Measurements from ENCODE around the gene PRRG3.
A peak's percentile ranks its signal among the peaks of the same experiment; 100 is the strongest.
"Not testable (repeated sequence)": the region's sequence is repeated elsewhere in the genome, so short reads cannot be mapped to it uniquely, and the experiment has no call there.

The PRRG3 gene

GRCh38 chrX:151694661-151695582 is at the start of gene PRRG3:
Gene PRRG3 (plus strand): TSS chrX:151695458. CDS start chrX:151698815, 3,357 bp downstream.
- DNase-seq: no peak

DNA sequence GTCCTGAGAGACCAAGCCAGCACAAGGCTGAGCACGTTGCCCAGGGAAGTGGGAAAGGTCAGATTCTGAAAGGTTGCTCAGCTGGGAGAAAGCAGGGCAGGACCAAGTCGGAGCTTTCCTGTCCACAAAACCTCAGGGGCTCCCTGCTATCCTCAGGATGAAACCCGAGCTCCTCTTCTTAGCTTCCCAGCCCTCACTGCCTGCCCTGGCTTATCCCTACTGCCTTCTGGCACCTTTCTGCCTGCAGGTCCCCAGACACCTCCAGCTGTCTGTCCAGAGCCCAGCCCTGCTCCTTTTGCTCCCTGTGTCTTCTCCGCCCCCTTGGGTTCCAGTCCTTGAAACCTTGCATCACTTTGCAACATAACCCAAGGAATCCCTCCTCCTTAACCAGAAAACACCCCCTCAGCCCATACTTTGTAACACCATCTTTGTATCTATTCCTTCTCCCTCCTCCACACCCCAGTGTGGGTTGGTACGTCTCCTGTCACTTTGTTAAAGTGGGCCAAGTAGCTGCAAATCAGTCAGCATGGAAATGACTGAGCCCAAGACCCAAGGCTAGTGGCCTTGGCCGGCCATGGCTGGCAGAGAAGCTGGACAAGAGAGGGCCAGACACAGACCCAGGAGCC is 20.0 kb upstream of the PRRG3 start:
- DNase-seq: no peak

DNA sequence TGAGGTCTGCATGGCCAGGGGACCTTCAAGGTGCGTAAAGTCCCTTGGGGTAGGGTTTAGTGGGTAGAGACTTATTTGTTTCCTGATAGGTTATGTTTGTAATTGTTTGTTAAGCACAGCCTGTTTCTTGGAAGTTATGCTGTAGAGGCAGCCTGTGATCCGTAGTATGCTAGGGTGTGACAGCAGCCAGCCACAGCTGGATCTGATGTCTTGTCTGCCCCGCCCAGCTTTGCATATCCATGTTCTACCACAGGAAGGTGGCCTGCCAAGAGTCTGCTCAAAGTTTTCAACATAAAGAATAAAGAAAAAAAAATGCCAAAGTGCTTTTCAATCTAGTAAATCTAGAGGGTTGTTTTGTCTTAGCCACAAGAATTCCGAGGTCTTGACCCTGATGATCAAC is 19.1 kb upstream of the PRRG3 start:
- DNase-seq: no peak

GRCh38 chrX:151679798-151680402 is 15.4 kb upstream of the PRRG3 start:
- DNase-seq: no peak

DNA sequence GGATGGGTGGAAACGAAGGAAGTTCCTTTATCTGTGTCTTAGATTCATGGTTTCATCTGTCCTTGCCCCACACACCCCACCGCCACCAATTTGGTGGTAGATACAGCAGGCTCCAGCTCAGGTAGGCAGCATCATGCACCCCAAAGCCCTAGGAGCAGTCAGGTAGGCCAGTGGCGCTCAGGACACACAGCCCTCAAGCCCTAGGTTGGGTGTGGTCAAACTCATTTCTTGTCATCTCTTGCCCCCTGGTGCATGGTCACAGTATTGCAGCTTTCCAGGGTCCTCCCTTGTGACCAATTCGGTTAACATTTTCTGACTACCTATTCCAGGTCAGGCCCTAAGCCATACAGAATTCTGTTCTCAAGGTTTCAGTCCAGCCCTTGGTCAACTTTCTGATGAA is 14.5 kb upstream of the PRRG3 start:
- peak; percentile 12 for DNase-seq

DNA sequence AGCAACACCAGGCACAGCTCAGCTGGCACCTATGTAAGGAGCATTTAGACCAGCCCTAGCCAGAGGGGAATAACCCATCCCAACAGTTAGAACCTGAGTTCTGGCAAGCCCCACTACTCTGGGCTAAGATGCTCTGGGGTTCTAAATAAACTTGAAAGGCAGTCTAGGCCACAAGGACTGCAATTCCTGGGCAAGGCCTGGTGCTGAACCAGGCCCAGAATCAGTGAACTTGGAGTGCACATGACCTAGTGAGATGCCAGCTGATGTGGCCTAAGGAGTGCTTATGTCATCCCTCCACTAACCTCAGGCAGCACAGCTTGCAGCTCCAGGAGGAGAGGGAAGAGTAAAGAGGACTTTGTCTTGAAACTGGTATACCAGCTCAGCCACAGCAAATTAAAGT is 7.6 kb upstream of the PRRG3 start:
- no peak for DNase-seq

DNA sequence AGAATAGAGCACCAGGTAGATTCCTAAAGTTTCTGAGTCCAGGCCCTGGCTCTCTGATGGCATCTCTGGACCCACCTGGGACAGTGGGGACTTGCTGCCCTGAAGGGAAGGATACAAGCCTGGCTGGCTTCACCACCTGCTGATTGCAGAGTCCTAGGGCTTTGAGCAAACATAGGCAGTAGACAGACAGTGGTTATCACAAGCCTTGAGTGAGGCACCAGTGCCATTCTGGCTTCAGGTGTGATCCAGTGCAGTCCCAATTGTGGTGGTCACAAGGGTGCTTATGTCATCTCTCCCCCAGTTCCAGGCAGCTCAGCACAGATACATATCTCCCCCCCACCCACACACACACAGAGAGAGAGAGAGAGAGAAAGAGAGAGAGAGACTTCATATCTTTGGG is 6.6 kb upstream of the PRRG3 start:
- DNase-seq: no peak

GRCh38 chrX:151692825-151693224 is 2.4 kb upstream of the PRRG3 start:
- DNase-seq: no peak

DNA sequence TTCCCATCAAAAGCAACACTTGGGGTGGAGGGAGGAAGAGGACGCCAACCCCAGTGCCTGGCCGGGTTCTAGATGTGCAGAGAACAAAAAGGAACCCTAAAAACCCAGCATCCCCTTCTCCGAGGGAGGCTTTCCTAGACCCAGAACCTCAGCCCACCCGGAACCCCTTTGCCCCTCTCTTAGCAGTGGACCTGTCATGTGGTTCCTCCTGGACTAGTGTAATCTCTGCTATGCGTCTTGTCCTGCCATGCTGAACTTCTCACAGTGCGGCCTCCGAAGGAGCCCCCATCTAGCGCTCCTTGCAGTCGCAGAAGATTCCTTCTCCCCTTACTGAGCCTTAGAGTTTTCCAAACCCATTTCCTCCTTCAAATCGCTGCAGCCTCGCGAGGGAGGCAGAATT is 1.1 kb upstream of the PRRG3 start:
- no peak for DNase-seq

- DNase-seq: no peak
Observed at GRCh38 chrX:151695583-151696340, 504 bp downstream of the PRRG3 start.

DNA sequence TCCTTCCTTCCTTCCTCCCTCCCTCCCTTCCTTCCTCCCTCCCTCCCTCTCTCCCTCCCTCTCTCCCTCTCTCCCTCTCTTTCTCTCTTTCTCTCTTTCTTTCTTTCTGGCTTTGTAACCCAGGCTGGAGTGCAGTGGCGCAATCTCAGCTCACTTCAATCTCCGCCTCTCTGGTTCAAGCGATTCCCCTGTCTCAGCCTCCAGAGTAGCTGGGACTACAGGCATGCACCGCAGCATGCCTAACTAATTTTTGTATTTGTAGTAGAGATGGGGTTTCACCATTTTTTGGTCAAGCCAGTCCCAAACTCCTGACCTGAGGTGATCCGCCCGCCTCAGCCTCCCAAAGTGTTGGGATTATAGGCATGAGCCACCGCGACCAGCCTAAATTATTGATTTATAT is 1.8 kb downstream of the PRRG3 start:
- DNase-seq: not testable (repeated sequence)

- DNase-seq: no peak
Observed at GRCh38 chrX:151697522-151697921, 2.3 kb downstream of the PRRG3 start.

- DNase-seq: no peak
Observed at GRCh38 chrX:151698485-151698884, 3.2 kb downstream of the PRRG3 start.

DNA sequence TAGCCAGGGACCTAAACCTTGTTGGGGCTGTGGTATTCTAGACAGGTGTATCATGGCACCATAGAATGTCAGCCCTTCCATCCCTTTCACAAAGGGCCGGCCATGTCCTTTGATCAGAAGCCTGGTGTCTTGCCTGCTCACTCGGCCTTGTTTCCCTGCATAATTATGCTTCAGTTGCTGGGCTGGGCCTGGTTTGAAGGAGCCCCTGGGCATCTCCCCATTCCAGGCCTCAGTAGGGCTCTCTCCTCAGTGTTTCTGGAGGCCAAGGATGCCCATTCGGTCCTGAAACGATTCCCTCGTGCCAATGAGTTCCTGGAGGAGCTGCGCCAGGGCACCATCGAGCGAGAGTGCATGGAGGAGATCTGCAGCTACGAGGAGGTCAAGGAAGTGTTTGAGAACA is 4.5 kb downstream of the PRRG3 start:
- no peak for DNase-seq

DNA sequence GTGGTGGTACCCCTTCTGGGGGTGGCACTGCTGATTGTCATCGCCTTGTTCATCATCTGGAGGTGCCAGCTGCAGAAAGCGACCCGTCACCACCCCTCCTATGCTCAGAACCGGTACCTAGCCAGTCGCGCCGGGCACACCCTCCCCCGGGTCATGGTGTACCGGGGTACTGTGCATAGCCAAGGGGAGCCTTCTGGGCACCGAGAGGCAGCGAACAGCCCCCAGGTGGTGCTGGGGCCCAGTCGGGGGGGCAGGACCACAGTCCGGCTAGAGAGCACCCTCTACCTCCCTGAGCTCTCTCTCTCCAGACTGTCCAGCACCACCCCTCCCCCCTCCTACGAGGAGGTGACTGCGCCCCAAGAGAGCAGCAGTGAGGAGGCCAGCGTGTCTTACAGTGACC is 5.3 kb downstream of the PRRG3 start:
- no peak for DNase-seq

DNA sequence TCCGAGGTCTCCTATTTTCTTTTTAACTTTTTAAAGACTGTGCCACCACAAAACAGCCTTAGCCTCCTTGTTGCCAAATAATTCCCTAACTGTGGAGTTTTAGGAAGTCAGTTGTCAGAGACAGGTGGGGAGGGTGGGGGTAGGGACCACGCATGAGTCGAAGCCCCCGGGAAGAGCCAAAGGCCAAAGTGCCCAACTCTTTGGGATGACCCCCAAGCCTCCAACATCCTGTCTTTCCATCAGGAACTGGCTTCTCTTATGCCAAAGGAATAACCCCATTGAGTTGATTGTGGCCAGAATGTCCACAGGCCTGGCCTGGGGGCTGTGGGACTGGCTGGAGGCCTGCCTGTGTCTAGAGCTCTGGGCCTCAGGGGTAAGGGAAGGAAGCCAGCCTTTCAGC is 5.8 kb downstream of the PRRG3 start:
- no peak for DNase-seq

DNA sequence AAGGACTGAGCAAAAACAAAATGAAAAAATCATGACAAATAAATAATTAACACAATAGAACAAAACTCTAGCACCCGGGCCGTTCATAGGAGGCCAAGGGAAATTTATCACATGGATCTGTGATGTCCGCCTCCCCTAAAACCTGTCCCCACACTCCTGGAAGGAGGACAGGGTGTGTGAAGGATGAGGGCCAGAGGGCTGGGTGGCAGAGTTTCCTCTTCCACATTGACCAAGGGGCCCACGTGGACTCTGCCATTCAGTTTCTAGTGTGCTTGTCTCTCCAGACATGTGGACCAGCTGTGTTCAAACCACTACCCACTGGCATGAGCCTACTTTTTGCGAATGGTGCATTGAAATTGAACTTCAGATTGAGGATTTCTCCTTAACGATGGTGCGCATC is 6.3 kb downstream of the PRRG3 start:
- DNase-seq: no peak

- DNase-seq: no peak
Observed at GRCh38 chrX:151702026-151702714, 6.9 kb downstream of the PRRG3 start.

- no peak for DNase-seq
Observed at GRCh38 chrX:151702741-151703340, 7.6 kb downstream of the PRRG3 start.

DNA sequence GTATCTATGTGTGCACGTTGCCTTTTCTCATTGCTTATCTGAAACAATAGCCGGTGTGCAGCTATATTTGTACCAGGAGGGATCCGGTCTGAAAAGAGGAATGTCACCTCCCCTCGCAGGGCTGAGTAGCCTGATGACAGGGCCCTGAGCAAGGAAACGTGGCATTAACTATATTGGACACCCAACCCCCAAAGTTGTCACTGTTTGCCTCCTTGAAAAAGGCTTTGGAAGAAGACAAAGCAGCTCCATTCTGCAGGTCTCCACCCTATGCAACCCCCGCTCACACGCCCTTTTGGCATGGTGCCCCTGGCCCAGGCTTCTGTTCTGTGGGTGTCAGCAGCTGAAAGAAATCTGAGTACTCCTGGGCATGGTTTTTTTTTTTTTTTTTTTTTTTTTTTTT is 8.2 kb downstream of the PRRG3 start:
- no peak for DNase-seq

DNA sequence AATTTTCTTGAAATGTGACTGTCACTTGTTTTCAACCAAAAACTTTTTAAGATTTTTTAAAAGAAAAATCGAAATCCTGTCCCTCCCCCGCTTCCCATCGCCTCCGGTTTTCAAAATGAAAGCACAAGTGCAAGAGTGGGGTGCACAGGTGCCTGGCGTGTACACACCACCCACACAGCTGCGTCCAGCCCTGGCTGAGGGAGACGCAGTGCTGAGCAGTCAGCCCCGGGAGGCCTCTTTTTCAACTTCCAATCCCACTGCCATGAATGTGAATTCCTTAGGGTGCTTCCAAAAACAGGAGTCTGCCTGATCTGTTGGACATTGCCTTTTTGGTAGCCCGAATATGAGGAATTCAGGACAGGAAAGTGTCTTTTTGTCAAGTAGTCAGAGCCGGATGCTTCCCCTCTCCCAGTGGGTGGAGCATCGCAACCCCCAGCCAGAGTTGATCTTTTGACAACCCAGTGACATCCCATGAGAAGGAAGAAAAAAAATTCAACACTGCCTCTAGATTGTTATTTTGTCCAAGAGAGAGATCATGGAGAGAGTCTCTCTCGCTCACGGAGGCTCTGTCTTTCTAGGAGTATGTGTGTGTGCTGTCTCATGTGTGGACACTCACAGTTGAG is 8.9 kb downstream of the PRRG3 start:
- DNase-seq: no peak

- DNase-seq: no peak
Observed at GRCh38 chrX:151708821-151709220, 13.6 kb downstream of the PRRG3 start.
